Measurements from ENCODE around the gene IL10RB.

DNA sequence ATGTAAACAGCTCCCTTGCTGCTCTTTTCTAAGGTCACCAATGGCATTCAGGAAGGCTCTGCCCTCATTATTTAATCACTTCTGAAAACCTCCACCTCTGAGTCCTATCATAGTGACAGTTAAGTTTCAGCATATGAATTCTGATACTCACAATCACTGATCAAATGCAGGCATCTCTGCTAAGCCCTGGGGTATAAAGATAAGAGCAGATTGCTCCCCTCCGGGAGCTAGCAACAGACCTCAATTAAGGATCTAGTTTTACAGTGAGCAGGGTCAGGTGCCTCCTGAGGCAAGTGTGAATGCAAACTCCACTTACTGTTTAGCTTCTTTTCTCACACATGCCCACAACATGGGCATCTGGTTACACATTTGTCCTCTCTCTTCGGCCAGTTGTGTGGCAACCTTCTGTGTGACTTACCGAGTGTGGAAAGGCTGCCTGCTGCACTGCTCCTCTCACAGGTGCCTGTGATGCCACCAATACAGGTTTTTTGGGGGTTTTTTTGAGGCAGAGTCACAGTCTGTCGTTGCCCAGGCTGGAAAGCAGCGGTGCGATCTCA is 15.0 kb downstream of the IL10RB start:
- TF ChIP-seq, protein P1, sequence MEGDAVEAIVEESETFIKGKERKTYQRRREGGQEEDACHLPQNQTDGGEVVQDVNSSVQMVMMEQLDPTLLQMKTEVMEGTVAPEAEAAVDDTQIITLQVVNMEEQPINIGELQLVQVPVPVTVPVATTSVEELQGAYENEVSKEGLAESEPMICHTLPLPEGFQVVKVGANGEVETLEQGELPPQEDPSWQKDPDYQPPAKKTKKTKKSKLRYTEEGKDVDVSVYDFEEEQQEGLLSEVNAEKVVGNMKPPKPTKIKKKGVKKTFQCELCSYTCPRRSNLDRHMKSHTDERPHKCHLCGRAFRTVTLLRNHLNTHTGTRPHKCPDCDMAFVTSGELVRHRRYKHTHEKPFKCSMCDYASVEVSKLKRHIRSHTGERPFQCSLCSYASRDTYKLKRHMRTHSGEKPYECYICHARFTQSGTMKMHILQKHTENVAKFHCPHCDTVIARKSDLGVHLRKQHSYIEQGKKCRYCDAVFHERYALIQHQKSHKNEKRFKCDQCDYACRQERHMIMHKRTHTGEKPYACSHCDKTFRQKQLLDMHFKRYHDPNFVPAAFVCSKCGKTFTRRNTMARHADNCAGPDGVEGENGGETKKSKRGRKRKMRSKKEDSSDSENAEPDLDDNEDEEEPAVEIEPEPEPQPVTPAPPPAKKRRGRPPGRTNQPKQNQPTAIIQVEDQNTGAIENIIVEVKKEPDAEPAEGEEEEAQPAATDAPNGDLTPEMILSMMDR (conservative IDR thresholded peaks at IDR 0.05) = no peak
- no peak for TF ChIP-seq ZFX (IDR thresholded peaks at IDR 0.05)
